Astrocyte (in vitro differentiated cells and primary cell): Measurements from ENCODE around the gene GDPD5.

Source experiments
- EZH2 ChIP-seq: IDR thresholded peaks from 2 replicates; pipeline ENCODE4 v1.6.1; 2012; ENCODE audit warnings: mild to moderate bottlenecking, low read length, inconsistent platforms; ENCODE audit not compliant: insufficient read depth
- TF ChIP-seq, protein P1 (sequence below): IDR thresholded peaks from 2 replicates; pipeline ENCODE4 v1.5.1; 2011; ENCODE audit warnings: low read depth, mild to moderate bottlenecking, inconsistent platforms, low read length, moderate library complexity; ENCODE audit not compliant: insufficient read depth

DNA sequence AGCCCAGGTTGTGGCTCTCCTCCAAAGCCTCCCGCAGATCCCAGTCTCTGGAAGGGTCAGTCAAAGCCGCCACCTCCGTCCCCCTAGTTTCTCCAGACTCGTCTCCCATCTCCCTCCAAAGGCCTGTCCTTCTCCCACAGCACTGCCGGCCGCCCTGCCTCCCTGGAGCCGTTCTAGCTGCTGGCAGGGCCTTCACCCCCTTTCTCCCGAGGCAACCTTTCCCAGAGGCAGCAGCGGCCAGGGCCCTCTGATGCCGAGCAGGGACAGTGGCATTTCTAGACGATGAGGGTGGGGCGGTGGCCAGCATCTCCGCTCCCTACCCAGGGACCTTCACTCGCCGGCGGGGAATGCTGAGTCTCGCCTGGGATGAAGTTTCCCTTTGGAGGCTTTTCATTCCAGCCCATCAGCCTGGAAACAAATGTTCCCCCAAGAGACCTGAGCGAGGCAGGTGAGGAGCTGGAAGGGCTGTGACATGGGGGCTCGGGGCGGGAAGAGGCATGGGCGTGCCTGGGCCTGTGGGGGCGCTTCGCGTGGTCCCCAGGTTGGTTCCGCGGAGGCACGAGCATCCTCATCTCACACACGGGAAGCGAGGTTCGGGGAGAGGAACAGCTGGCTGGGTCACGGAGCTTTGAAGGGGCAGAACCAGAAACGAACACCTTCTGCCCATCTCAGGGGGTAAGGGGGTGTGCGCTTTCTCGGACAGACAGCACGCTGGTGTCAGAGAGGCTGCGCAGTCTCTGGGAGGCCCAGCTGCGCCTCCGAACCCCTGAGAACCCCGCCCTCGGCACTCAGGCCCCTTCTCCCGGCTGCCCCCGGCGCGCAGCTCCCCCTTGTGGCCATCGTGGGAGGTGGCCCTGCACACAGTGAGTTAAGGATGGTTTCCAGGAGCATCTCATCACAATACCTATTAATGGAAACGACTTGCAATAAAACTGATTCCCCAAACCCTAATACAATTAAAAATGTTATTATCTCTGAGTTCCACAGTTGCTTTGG, 74.6 kb downstream of the GDPD5 start:
- TF ChIP-seq, protein P1, sequence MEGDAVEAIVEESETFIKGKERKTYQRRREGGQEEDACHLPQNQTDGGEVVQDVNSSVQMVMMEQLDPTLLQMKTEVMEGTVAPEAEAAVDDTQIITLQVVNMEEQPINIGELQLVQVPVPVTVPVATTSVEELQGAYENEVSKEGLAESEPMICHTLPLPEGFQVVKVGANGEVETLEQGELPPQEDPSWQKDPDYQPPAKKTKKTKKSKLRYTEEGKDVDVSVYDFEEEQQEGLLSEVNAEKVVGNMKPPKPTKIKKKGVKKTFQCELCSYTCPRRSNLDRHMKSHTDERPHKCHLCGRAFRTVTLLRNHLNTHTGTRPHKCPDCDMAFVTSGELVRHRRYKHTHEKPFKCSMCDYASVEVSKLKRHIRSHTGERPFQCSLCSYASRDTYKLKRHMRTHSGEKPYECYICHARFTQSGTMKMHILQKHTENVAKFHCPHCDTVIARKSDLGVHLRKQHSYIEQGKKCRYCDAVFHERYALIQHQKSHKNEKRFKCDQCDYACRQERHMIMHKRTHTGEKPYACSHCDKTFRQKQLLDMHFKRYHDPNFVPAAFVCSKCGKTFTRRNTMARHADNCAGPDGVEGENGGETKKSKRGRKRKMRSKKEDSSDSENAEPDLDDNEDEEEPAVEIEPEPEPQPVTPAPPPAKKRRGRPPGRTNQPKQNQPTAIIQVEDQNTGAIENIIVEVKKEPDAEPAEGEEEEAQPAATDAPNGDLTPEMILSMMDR, result peak; percentile 37
- no peak for TF ChIP-seq EZH2
